K562 (cell line): Measurements from ENCODE around the gene UNC45B. TPM values are rescaled to one million over a fixed set of nuclear protein-coding genes. Genes with fewer than 3 reads are reported as not detected.

ENCODE experiments used
- ATAC-seq: fragments of 200-7000 bp; cut with Tn5 transposase; 3 replicates; pipeline ENCODE4 v1.9.1; 2020; ENCODE audit warnings: moderate library complexity
- BruUV-seq: library from RNA; stranded (reverse); fragments of 400-500 nt; replicated peaks from 2 replicates; lab custom pipeline; 2021; lab: Mats Ljungman, UMichigan
- CTCF ChIA-PET: fragments of 300-600 bp; formaldehyde crosslinking; extraction: SDS; loops from one replicate; lab custom pipeline; 2021; ENCODE audit warnings: low intra/inter-chr PET ratio; lab: Yijun Ruan, JAX
- POLR2A ChIA-PET: fragments of 300-600, 350-650 bp; sonication (Branson Sonifier 250); formaldehyde crosslinking; extraction: SDS; loops from one replicate; lab custom pipeline; 2021; ENCODE audit warnings: antibody characterized with exemption, inconsistent platforms; lab: Yijun Ruan, JAX
- DNase-seq, 4 experiments: peaks; one replicate each; pipeline versions ENCODE4 v3.0.0 to v3.0.0-alpha.2; 2011 to 2018; ENCODE audit warnings: low spot score in 3 of 4, mixed read lengths in 3 of 4; ENCODE audit errors: extremely low read depth in 1 of 4
- FAIRE-seq: peaks from 2 replicates; lab custom pipeline; 2011; peaks lifted over from hg19 to GRCh38; lab: Jason Lieb, UNC
- H2AFZ ChIP-seq: 2 replicates; pipeline ENCODE4 v1.6.0; 2011; ENCODE audit warnings: low read depth, low read length, control low read depth, inconsistent platforms
- H3K27ac ChIP-seq: fragments of 200-600 bp; 3 replicates; pipeline ENCODE4 v1.8.0; 2011; ENCODE audit warnings: low read depth, mild to moderate bottlenecking, control low read depth, inconsistent platforms, low read length, moderate library complexity, mixed read lengths; ENCODE audit errors: extremely low read depth
- H3K27me3 ChIP-seq, 2 experiments: fragments of 300-600 bp in 1 of 2; 2 replicates in 1 of 2; 3 replicates in 1 of 2; pipeline versions ENCODE4 v1.6.0 to v1.8.0; 2011; ENCODE audit warnings: inconsistent platforms in 2 of 2, low read length in 2 of 2, mild to moderate bottlenecking in 1 of 2, mixed read lengths in 1 of 2, moderate library complexity in 1 of 2; ENCODE audit not compliant: control insufficient read depth in 2 of 2, insufficient read depth in 2 of 2
- H3K36me3 ChIP-seq: fragments of 300-600 bp; 3 replicates; pipeline ENCODE4 v1.8.0; 2011; ENCODE audit warnings: mild to moderate bottlenecking, low read length, inconsistent platforms; ENCODE audit not compliant: control insufficient read depth, insufficient read depth
- H3K4me1 ChIP-seq, 2 experiments: fragments of 200-600 bp in 1 of 2; replicated peaks in 1 of 2; 2 replicates in 1 of 2; 3 replicates in 1 of 2; pipeline versions ENCODE4 v1.5.1 to v1.8.0; 2011; ENCODE audit warnings: inconsistent platforms in 2 of 2, low read length in 2 of 2, mild to moderate bottlenecking in 1 of 2, mixed read lengths in 1 of 2, moderate library complexity in 1 of 2; ENCODE audit not compliant: control insufficient read depth in 2 of 2, insufficient read depth in 2 of 2
- H3K4me2 ChIP-seq: 2 replicates; pipeline ENCODE4 v1.6.1; 2011; ENCODE audit warnings: low read length, control low read depth, inconsistent platforms, mixed read lengths; ENCODE audit not compliant: insufficient read depth
- H3K4me3 ChIP-seq: fragments of 200-600 bp; sonication (generic), shearing (Covaris generic); 2 replicates; pipeline ENCODE4 v1.5.1; 2016; ENCODE audit warnings: control low read depth, inconsistent platforms
- H3K79me2 ChIP-seq: fragments of 200-600 bp; 3 replicates; pipeline ENCODE4 v1.8.0; 2011; ENCODE audit warnings: low read length, inconsistent platforms; ENCODE audit not compliant: control insufficient read depth, insufficient read depth
- H3K9ac ChIP-seq, 2 experiments: 2 replicates each; pipeline versions ENCODE4 v1.6.0 to v1.6.1; 2011; ENCODE audit warnings: low read depth in 2 of 2, low read length in 2 of 2, control low read depth in 1 of 2, inconsistent platforms in 1 of 2, mild to moderate bottlenecking in 1 of 2, mixed read lengths in 1 of 2; ENCODE audit not compliant: insufficient read depth in 1 of 2
- H3K9me1 ChIP-seq: one replicate; pipeline ENCODE4 v1.6.0; 2011; ENCODE audit warnings: inconsistent platforms, mild to moderate bottlenecking, low read length, moderate library complexity; ENCODE audit not compliant: control insufficient read depth, insufficient read depth
- H3K9me3 ChIP-seq: replicated peaks from 2 replicates; pipeline ENCODE4 v1.5.1; 2011; ENCODE audit warnings: low read depth, low read length, inconsistent platforms; ENCODE audit not compliant: control insufficient read depth, insufficient read depth
- H4K20me1 ChIP-seq: replicated peaks from 2 replicates; pipeline ENCODE4 v1.6.1; 2011; ENCODE audit warnings: low read length, inconsistent platforms, mixed read lengths; ENCODE audit not compliant: control insufficient read depth, insufficient read depth
- GTF2F1 ChIP-seq: IDR thresholded peaks from 2 replicates; pipeline ENCODE4 v1.6.1; 2011; ENCODE audit warnings: low read depth, low read length, improper control_type of control experiment
- HLTF ChIP-seq: fragments of 450-650 bp; IDR thresholded peaks from 2 replicates; pipeline ENCODE4 v1.6.1; 2016
- MGA ChIP-seq: fragments of 450-650 bp; IDR thresholded peaks from 2 replicates; pipeline ENCODE4 v1.6.1; 2016; ENCODE audit warnings: mild to moderate bottlenecking, moderate library complexity
- PHB2 ChIP-seq: fragments of 450-650 bp; IDR thresholded peaks from 2 replicates; pipeline ENCODE4 v1.6.1; 2017; ENCODE audit warnings: low read depth
- WGBS: fragments of 100-300 bp; shearing (Covaris generic); methylation state at CpG from one replicate; pipeline ENCODE4 v1.1.6; 2016; ENCODE audit warnings: low coverage, mixed read lengths; ENCODE audit not compliant: insufficient coverage; ENCODE audit errors: missing lambda C conversion rate; 5-methylcytosine and 5-hydroxymethylcytosine counted together
- in situ Hi-C: fragments of 300-500 bp; cut with MboI; formaldehyde crosslinking; loops from 4 replicates; pipeline ENCODE4 v1.15.0; 2018; ENCODE audit warnings: inconsistent platforms, mixed read lengths
- intact Hi-C: fragments of 100-400 bp; cut with micrococcal nuclease; formaldehyde crosslinking; loops from 2 replicates; pipeline ENCODE4 v1.14.2; 2022
- polyA plus RNA-seq, 8 experiments: library from polyadenylated mRNA; depleted of rRNA in 4 of 8; stranded (reverse) in 5 of 8; unstranded in 3 of 8; fragments of >200 nt; fragmentation: Nextera tagmentation in 2 of 8; fragmentation: Illumina TruSeq in 1 of 8; extraction: Ambion mirVana in 2 of 8; extraction: Trizol in 1 of 8; gene quantifications; 2 replicates each; pipeline versions ENCODE4 v1.2.1 to v1.2.3, GENCODE V29; 2011 to 2014; ENCODE audit warnings: inconsistent platforms in 1 of 8, missing spikeins in 1 of 8
- total RNA-seq, 7 experiments: library from RNA; depleted of rRNA in 6 of 7; stranded (reverse); fragments of >200 nt in 6 of 7; fragmentation: Illumina TruSeq in 2 of 7; extraction: Trizol in 2 of 7; gene quantifications; 2 replicates each; pipeline versions ENCODE4 v1.2.1 to v1.2.3, GENCODE V29; 2011 to 2021; ENCODE audit warnings: low replicate concordance in 1 of 7
- TF ChIP-seq, protein P1 (sequence below): fragments of 450-650 bp; IDR thresholded peaks from 2 replicates; pipeline ENCODE4 v1.6.1; 2016; ENCODE audit warnings: missing biosample characterization, missing genetic modification characterization
- TF ChIP-seq, protein P2 (sequence below): IDR thresholded peaks from 2 replicates; pipeline ENCODE4 v1.6.1; 2016; ENCODE audit warnings: missing genetic modification characterization, missing compliant biosample characterization

The UNC45B gene
- total and polyA plus RNA-seq, 9 of the 15 experiments (the other 6 are each of a cell fraction or from before 2014, with no cell fraction given) = not detected

GRCh38 chr17:35101725-35102124 is 45.9 kb upstream of the UNC45B start:
- WGBS = 80% methylated on average over 2 of the region's 2 CpGs
- POLR2A ChIA-PET = interaction anchor here (0.7 kb wide), 1 partner anchor 565 kb away, joined by 3 read pairs; no protein-coding TSS in a partner anchor
- Histone ChIP-seq H3K27ac (no peak overlapping the region), H3K9me1 (no peaks in the 10 kb centered on the region), H3K4me3 (no peak overlapping the region), H3K9me3 (no peaks in the 10 kb centered on the region), H3K4me1 (no peaks in the 10 kb centered on the region), H3K27me3 (no peaks in the 10 kb centered on the region), H4K20me1 (no peaks in the 10 kb centered on the region), H2AFZ (no peak overlapping the region), H3K9ac (no peak overlapping the region), H3K4me2 (no peak overlapping the region), H3K79me2 (no peaks in the 10 kb centered on the region), H3K36me3 (peaks cover 61% of the 10 kb centered on the region; the same call in 2 of the 3 replicates)
- CTCF ChIA-PET = interaction anchor here (0.7 kb wide), 1 partner anchor 21 kb away, joined by 4 read pairs; no protein-coding TSS in a partner anchor
- TF ChIP-seq PHB2 (no peak), GTF2F1 (no peak), MGA (no peak), HLTF (no peak)
- TF ChIP-seq, protein P1, sequence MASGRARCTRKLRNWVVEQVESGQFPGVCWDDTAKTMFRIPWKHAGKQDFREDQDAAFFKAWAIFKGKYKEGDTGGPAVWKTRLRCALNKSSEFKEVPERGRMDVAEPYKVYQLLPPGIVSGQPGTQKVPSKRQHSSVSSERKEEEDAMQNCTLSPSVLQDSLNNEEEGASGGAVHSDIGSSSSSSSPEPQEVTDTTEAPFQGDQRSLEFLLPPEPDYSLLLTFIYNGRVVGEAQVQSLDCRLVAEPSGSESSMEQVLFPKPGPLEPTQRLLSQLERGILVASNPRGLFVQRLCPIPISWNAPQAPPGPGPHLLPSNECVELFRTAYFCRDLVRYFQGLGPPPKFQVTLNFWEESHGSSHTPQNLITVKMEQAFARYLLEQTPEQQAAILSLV (tag) = no peak
- TF ChIP-seq, protein P2, sequence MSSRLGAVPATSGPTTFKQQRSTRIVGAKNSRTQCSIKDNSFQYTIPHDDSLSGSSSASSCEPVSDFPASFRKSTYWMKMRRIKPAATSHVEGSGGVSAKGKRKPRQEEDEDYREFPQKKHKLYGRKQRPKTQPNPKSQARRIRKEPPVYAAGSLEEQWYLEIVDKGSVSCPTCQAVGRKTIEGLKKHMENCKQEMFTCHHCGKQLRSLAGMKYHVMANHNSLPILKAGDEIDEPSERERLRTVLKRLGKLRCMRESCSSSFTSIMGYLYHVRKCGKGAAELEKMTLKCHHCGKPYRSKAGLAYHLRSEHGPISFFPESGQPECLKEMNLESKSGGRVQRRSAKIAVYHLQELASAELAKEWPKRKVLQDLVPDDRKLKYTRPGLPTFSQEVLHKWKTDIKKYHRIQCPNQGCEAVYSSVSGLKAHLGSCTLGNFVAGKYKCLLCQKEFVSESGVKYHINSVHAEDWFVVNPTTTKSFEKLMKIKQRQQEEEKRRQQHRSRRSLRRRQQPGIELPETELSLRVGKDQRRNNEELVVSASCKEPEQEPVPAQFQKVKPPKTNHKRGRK = no peak
- BruUV-seq = no TSS peak
- DNase-seq (no peak), FAIRE-seq (no peak), ATAC-seq (no peak)
- intact Hi-C loops (no loop called here), in situ Hi-C loops (no loop called here)
